ENCODE measurements around the gene TMC5.
"Not testable (repeated sequence)": the region's sequence is repeated elsewhere in the genome, so short reads cannot be mapped to it uniquely, and the experiment has no call there.

TMC5 gene

GRCh38 chr16:19406891-19407491 is 10.7 kb upstream of the TMC5 start:
- DNase-seq (ENCODE audit: low spot score): no peak

GRCh38 chr16:19410435-19411171 is 7.1 kb upstream of the TMC5 start:
- peak; percentile 82 for DNase-seq (ENCODE audit: low spot score)

- DNase-seq (ENCODE audit: low spot score): no peak
Measured at GRCh38 chr16:19411298-19411697, 6.4 kb upstream of the TMC5 start.

GRCh38 chr16:19412055-19412454 is 5.6 kb upstream of the TMC5 start:
- not testable (repeated sequence) for DNase-seq (ENCODE audit: low spot score)

- DNase-seq (ENCODE audit: low spot score): no peak
Measured at GRCh38 chr16:19415461-19415860, 2.2 kb upstream of the TMC5 start.

GRCh38 chr16:19415918-19416317 is 1.8 kb upstream of the TMC5 start:
- no peak for DNase-seq (ENCODE audit: low spot score)

- no peak for DNase-seq (ENCODE audit: low spot score)
Measured at GRCh38 chr16:19418200-19418599, 517 bp downstream of the TMC5 start.

GRCh38 chr16:19419698-19420075 is 2.0 kb downstream of the TMC5 start:
- DNase-seq (ENCODE audit: low spot score): no peak

GRCh38 chr16:19424478-19424877 is 6.8 kb downstream of the TMC5 start:
- DNase-seq (ENCODE audit: low spot score): no peak

- DNase-seq (ENCODE audit: low spot score): no peak
Measured at GRCh38 chr16:19430345-19430744, 12.7 kb downstream of the TMC5 start.

GRCh38 chr16:19431636-19432340 is 14.1 kb downstream of the TMC5 start:
- no peak for DNase-seq (ENCODE audit: low spot score)

GRCh38 chr16:19432429-19432828 is 14.7 kb downstream of the TMC5 start:
- DNase-seq (ENCODE audit: low spot score): no peak

GRCh38 chr16:19434584-19434983 is 16.9 kb downstream of the TMC5 start:
- no peak for DNase-seq (ENCODE audit: low spot score)

GRCh38 chr16:19436540-19436939 is 18.9 kb downstream of the TMC5 start:
- DNase-seq (ENCODE audit: low spot score): no peak

GRCh38 chr16:19437280-19437679 is 19.6 kb downstream of the TMC5 start:
- DNase-seq (ENCODE audit: low spot score): no peak

GRCh38 chr16:19438739-19439138 is 21.1 kb downstream of the TMC5 start:
- no peak for DNase-seq (ENCODE audit: low spot score)

- DNase-seq (ENCODE audit: low spot score): no peak
Measured at GRCh38 chr16:19439483-19439882, 21.8 kb downstream of the TMC5 start.

- DNase-seq (ENCODE audit: low spot score): no peak
Measured at GRCh38 chr16:19443659-19444058, 26.0 kb downstream of the TMC5 start.

GRCh38 chr16:19446300-19446846 is 28.7 kb downstream of the TMC5 start:
- DNase-seq (ENCODE audit: low spot score): no peak

GRCh38 chr16:19446886-19447285 is 29.2 kb downstream of the TMC5 start:
- DNase-seq (ENCODE audit: low spot score): no peak

GRCh38 chr16:19450186-19450585 is 32.5 kb downstream of the TMC5 start:
- no peak for DNase-seq (ENCODE audit: low spot score)

- no peak for DNase-seq (ENCODE audit: low spot score)
Measured at GRCh38 chr16:19458722-19459379, 41.2 kb downstream of the TMC5 start.

GRCh38 chr16:19460397-19460796 is 42.7 kb downstream of the TMC5 start:
- DNase-seq (ENCODE audit: low spot score): no peak
